Fibroblast of villous mesenchyme (primary cell): ENCODE measurements around the gene OSBPL10. TPM values are rescaled to one million over a fixed set of nuclear protein-coding genes. Genes with fewer than 3 reads are reported as not detected.

ENCODE experiments used
- DNase-seq: peaks from one replicate; pipeline ENCODE4 v3.0.0-alpha.2; 2010; ENCODE audit warnings: low read depth
- H3K4me3 ChIP-seq: 2 replicates; pipeline ENCODE4 v1.5.1; 2011; ENCODE audit warnings: low read depth, mild to moderate bottlenecking, low read length
- total RNA-seq: library from RNA; depleted of rRNA; stranded (reverse); fragments of >200 nt; gene quantifications from 2 replicates; pipeline ENCODE4 v1.2.3, GENCODE V29; 2012
- TF ChIP-seq, protein P1 (sequence below): IDR thresholded peaks from 2 replicates; pipeline ENCODE4 v1.5.1; 2012; ENCODE audit warnings: low read depth, mild to moderate bottlenecking, low read length; ENCODE audit not compliant: insufficient read depth

The OSBPL10 gene
- total RNA-seq, 1 donor = 7.3 TPM

DNA sequence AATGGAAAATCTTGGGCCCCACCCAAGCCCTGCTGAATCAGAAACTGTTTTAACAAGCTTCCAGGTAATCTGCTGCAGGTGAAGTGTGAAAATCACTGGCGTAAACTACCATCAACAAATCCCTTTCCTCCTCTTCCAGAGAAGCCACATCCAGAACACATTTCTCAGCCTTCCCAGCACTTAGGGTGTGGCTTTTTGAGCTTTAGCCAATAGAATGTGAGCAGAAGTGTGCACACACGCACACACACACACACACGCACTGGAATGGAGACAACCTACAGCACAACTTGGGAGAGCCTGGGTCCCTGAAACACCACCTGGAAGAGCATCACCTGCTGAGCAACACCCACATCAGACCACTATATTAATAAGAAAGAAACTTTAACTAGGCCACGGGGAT, 98.6 kb downstream of the OSBPL10 start:
- H3K4me3 ChIP-seq = no peak overlapping the region
- TF ChIP-seq, protein P1, sequence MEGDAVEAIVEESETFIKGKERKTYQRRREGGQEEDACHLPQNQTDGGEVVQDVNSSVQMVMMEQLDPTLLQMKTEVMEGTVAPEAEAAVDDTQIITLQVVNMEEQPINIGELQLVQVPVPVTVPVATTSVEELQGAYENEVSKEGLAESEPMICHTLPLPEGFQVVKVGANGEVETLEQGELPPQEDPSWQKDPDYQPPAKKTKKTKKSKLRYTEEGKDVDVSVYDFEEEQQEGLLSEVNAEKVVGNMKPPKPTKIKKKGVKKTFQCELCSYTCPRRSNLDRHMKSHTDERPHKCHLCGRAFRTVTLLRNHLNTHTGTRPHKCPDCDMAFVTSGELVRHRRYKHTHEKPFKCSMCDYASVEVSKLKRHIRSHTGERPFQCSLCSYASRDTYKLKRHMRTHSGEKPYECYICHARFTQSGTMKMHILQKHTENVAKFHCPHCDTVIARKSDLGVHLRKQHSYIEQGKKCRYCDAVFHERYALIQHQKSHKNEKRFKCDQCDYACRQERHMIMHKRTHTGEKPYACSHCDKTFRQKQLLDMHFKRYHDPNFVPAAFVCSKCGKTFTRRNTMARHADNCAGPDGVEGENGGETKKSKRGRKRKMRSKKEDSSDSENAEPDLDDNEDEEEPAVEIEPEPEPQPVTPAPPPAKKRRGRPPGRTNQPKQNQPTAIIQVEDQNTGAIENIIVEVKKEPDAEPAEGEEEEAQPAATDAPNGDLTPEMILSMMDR = no peak
- DNase-seq = no peak

DNA sequence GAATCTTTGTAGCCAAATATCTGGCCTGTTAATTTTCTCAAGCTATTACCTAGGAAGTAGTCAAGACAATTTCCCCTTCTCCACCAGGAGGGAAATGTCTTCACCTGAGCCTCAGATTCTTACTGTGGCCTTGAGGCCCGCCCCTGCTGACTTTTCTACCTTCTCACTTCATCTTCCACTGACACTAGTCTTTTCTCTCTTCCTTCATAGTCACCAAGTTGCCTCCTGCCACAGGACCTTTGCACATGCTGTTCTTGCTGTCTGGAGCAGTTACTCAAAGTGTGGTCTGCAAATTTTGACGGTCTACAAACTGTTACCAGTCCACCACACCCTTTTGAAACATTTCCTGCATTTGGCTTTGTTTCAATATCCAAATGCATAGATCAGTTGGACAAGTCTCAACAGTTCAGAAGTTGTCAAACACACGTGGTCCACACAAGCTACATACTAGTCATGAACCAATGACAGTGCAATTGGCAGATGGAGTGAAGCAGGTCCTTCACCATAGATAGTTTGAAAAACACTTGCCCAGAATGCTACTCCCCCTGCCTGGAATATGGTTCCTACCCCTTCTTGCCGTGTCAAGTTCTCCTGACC, 100.5 kb downstream of the OSBPL10 start:
- TF ChIP-seq, protein P1 = no peak
- no peak for DNase-seq

DNA sequence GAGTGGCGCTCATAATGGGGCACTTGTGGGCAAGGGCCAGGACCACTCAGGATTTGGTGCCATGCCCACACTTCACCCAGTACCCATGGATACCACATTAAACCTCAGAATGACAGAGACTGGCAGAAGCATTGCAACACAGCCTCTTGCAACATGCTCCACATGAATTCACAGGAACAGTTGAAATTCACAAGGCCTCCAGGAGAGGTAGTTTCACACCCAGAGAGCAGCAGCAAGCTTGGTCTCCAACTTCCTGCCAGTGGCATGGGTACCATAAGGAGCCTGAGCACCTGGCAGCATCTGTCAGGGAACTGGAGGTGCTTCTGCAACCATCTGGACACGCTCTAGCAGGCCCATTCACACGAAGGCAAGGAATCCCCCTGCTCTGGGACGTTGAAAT, 101.0 kb downstream of the OSBPL10 start:
- TF ChIP-seq, protein P1 = peak; percentile 15
- peak; percentile 60 for DNase-seq
- H3K4me3 ChIP-seq = no peak overlapping the region

More for the DNA sequence above, 100.5 kb downstream of the OSBPL10 start:
- H3K4me3 ChIP-seq = no peak overlapping the region

DNA sequence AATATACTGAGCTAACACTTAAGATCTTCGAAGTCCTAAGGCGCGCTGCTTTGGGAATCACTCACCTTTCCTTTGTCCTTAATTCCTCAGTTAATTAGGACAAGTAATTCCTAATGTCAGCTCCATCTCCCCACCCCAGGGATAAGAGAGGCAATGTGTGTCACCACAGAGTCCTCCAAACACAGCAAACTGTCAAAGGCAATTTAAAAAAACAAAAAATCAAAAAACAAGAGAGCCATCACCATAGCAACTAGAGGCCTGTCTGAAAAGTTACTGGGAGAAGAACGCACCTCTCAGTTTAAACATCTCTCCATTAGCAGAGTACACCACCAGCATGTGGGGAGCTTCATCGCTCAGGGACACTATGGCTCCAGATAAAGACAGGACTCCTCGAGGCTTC, 101.7 kb downstream of the OSBPL10 start:
- no peak overlapping the region for H3K4me3 ChIP-seq
- DNase-seq = no peak
- TF ChIP-seq, protein P1 = no peak

DNA sequence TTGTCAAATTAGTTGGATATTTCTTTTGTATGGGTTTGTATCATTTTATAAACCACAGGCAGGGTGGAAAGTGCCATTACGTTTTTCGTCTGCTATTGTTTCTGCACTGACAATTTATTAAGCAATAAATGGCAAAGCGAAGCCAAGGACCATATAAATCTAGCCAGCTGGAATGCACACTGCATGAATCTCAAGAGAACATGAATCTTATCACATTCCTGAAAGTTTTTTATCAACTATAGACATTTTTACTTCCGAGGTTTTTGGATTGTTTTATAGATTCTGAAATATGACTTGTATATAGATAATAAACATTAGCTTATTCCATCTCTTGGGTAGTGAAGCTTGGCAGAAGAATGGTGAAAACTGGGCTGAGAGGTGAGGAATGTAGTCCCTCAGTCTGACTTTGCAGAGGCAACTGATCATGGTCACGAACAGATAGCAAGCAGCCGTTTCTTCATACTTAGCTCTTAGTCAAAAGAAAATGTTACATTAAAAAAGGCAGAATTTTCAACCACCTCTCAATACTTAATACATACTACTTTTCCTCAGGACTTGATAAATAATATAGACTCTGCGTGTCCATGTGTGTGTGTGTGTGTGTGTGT, 102.7 kb downstream of the OSBPL10 start:
- DNase-seq = peak; percentile 77
- TF ChIP-seq, protein P1 = no peak

DNA sequence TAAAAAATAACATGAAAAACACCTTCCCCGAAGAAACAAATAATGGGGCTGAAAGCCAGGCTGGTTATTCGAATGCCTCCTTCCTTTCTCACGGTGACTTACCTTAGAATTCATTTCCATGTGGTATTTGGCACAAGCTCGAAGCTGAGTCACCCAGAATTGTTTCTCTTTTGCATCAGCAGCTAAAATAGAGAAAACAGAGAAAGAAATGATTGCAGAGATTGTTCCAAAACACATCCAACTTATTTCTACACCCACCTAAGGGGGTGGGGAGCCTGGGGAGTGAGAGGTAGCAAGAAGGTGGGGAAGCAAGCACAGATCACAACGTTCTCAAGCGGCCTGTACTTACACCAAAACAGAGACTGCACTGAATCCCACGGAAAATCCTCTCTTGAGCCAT, 104.7 kb downstream of the OSBPL10 start:
- H3K4me3 ChIP-seq = no peak overlapping the region
- DNase-seq = peak; percentile 54
- TF ChIP-seq, protein P1 = no peak

More for the DNA sequence above, 102.7 kb downstream of the OSBPL10 start:
- no peak overlapping the region for H3K4me3 ChIP-seq
